Thymus (tissue), 11 donors: ENCODE data around the gene TNRC18. TPM values are rescaled to one million over a fixed set of nuclear protein-coding genes. Genes with fewer than 3 reads are reported as not detected.
A peak's percentile ranks its signal among the peaks of the same experiment; 100 is the strongest.

ENCODE experiments used
- DNase-seq, 9 donors: peaks; one replicate each; pipeline ENCODE4 v3.0.0-alpha.2; 2013; ENCODE audit warnings: low spot score in 9 of 9, low read depth in 6 of 9, missing footprints in 1 of 9
- H3K27ac ChIP-seq, 2 donors: one replicate each; pipeline ENCODE4 v1.5.1; 2013; ENCODE audit warnings: control low read depth in 1 of 2, low read depth in 1 of 2, low read length in 1 of 2, mild to moderate bottlenecking in 1 of 2, moderate library complexity in 1 of 2
- H3K27me3 ChIP-seq, 2 donors: one replicate each; pipeline ENCODE4 v1.5.1; 2013; ENCODE audit warnings: low read length in 1 of 2; ENCODE audit not compliant: control insufficient read depth in 2 of 2, insufficient read depth in 1 of 2
- H3K36me3 ChIP-seq, 2 donors: one replicate each; pipeline ENCODE4 v1.5.1; 2013; ENCODE audit warnings: low read length in 1 of 2, mild to moderate bottlenecking in 1 of 2, moderate library complexity in 1 of 2; ENCODE audit not compliant: control insufficient read depth in 2 of 2, insufficient read depth in 2 of 2
- H3K4me1 ChIP-seq, 2 donors: one replicate each; pipeline ENCODE4 v1.5.1; 2013; ENCODE audit warnings: low read length in 2 of 2; ENCODE audit not compliant: control insufficient read depth in 2 of 2, insufficient read depth in 2 of 2
- H3K4me3 ChIP-seq, 2 donors: one replicate each; pipeline ENCODE4 v1.5.1; 2013; ENCODE audit warnings: low read length in 2 of 2, control low read depth in 1 of 2, mild to moderate bottlenecking in 1 of 2
- H3K9me3 ChIP-seq, 2 donors: one replicate each; pipeline ENCODE4 v1.5.1; 2013; ENCODE audit warnings: low read length in 1 of 2, mild to moderate bottlenecking in 1 of 2; ENCODE audit not compliant: control insufficient read depth in 2 of 2, insufficient read depth in 1 of 2
- WGBS: extraction: QIAGEN DNeasy Blood & Tissue Kit; methylation state at CpG from one replicate; pipeline ENCODE4 v1.1.7; 2013; 5-methylcytosine and 5-hydroxymethylcytosine counted together
- polyA plus RNA-seq: library from polyadenylated mRNA; stranded (reverse); fragments of 200-250 nt; gene quantifications from one replicate; pipeline ENCODE4 v1.2.3, GENCODE V29; 2013
- total RNA-seq: library from RNA; stranded (reverse); fragments of 120-200 nt; gene quantifications from one replicate; pipeline ENCODE4 v1.2.4, GENCODE V29; 2013
- donor health status: healthy.

The TNRC18 gene
- total and polyA plus RNA-seq, 2 donors: 8.5 to 26.2 TPM

GRCh38 chr7:5303591-5304505 lies 119.8 kb downstream of the TNRC18 start:
- H3K4me1 ChIP-seq: no peaks in the 10 kb centered on the region
- H3K27me3 ChIP-seq: no peaks in the 10 kb centered on the region
- no peak overlapping the region for H3K27ac ChIP-seq
- H3K4me3 ChIP-seq: no peak overlapping the region
- no peak for DNase-seq
- H3K9me3 ChIP-seq: no peaks in the 10 kb centered on the region
- WGBS: 78% methylated on average over 35 of the region's 35 CpGs
- peaks cover 10 to 12% of the 10 kb centered on the region in 2 donors for H3K36me3 ChIP-seq

DNA sequence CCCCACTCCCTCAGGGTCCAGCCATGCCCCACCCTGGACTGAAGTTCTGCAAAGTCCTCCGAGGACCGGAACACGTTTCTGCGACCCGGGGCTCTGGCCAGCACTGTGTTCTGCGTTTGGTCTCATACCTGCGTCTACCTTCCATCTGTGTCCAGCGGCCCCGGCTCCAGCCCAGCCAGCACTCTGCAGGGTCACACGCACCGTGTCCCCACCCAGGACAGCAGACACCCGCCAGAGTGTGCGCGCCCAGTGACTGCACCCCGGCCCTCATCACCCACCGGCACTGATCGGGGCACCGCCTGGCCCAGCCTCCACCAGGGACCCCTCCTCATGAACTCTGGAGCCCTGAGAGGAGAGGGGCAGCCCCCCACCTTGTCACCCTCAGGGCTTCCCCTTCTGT lies 120.6 kb downstream of the TNRC18 start:
- H3K27ac ChIP-seq: no peak overlapping the region
- peaks cover 0 to under 1% of the 10 kb centered on the region in 2 donors for H3K4me1 ChIP-seq
- peaks cover 7 to 9% of the 10 kb centered on the region in 2 donors for H3K36me3 ChIP-seq
- WGBS: 88% methylated on average over 18 of the region's 18 CpGs
- no peak for DNase-seq
- peaks cover 0 to 2% of the 10 kb centered on the region in 2 donors for H3K27me3 ChIP-seq
- no peaks in the 10 kb centered on the region for H3K9me3 ChIP-seq
- H3K4me3 ChIP-seq: no peak overlapping the region

DNA sequence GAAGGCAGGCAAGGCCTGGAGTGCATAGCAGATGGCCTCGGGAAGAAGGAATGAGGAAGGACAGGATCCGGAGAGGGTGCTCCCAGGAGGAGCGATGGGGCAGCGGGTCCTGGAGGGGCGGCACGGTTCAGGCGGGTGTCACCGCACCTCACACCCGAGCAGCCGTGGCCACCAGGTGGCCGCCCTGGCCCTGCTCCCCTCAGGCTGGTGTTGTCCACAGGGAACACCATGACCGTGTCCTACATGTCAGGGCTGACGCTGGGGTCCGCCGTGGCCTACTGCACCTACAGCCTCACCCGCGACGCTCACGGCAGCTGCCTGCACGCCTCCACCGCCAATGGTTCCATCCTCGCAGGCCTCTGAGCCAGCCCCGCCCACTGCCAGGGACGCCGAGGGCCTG lies 121.1 kb downstream of the TNRC18 start:
- 84% methylated on average over 25 of the region's 25 CpGs for WGBS
- no peak overlapping the region for H3K27ac ChIP-seq
- H3K4me3 ChIP-seq: no peak overlapping the region
- H3K4me1 ChIP-seq: peaks cover 3 to 6% of the 10 kb centered on the region in 2 donors
- peaks cover 3 to 4% of the 10 kb centered on the region in 2 donors for H3K36me3 ChIP-seq
- no peaks in the 10 kb centered on the region for H3K9me3 ChIP-seq
- no peak for DNase-seq
- peaks cover 0 to 7% of the 10 kb centered on the region in 2 donors for H3K27me3 ChIP-seq

DNA sequence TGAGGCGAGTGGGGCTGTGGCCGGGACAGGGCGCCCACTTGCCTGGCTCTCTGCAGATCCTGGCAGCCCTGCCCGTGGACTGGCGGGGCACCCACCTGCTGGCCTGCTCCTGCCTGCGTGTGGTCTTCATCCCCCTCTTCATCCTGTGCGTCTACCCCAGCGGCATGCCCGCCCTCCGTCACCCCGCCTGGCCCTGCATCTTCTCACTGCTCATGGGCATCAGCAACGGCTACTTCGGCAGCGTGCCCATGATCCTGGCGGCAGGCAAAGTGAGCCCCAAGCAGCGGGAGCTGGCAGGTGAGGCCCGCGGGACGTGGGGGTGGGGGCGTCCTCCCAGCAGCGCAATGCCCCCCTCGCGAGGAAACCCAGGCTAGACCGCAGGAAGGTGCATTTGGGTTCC lies 123.3 kb downstream of the TNRC18 start:
- Histone ChIP-seq H3K9me3 (peaks cover 0 to 5% of the 10 kb centered on the region in 2 donors), H3K4me1 (peaks cover 10 to 15% of the 10 kb centered on the region in 2 donors), H3K4me3 (no peak overlapping the region), H3K27me3 (peaks cover 0 to 24% of the 10 kb centered on the region in 2 donors), H3K27ac (no peak overlapping the region), H3K36me3 (no peaks in the 10 kb centered on the region)
- DNase-seq: no peak
- WGBS: 93% methylated on average over 24 of the region's 24 CpGs

DNA sequence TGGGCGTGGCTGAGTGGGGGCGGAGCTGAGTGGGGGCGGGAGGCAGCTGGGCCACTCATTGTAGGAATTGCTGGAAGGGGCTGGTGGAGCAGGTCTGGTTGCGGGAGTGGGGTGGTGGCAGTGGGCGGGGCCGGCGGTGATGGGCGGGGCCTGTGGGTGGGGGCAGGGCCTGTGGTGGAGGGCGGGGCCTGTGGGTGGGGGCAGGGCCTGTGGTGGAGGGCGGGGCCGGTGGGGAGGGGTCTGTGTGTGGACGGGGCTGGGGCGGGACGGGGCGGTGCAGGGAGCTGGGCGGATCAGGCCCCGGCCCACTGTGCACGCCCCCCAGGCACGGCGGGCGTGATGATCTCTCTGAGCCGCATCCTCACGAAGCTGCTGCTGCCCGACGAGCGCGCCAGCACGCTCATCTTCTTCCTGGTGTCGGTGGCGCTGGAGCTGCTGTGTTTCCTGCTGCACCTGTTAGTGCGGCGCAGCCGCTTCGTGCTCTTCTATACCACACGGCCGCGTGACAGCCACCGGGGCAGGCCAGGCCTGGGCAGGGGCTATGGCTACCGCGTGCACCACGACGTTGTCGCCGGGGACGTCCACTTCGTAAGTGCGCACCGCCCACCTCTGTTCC lies 126.9 kb downstream of the TNRC18 start:
- H3K27me3 ChIP-seq: peaks cover 0 to 33% of the 10 kb centered on the region in 2 donors
- 4% methylated on average over 47 of the region's 48 CpGs for WGBS
- no peak overlapping the region for H3K27ac ChIP-seq
- H3K36me3 ChIP-seq: no peaks in the 10 kb centered on the region
- DNase-seq: peak; percentile 46 to 86 (median 65)
- H3K4me1 ChIP-seq: peaks cover 10 to 15% of the 10 kb centered on the region in 2 donors
- peaks cover 4 to 17% of the 10 kb centered on the region in 2 donors for H3K9me3 ChIP-seq
- H3K4me3 ChIP-seq: peak overlapping the region; percentile 22 to 26

GRCh38 chr7:5296015-5296610 lies 127.5 kb downstream of the TNRC18 start:
- no peak overlapping the region for H3K4me3 ChIP-seq
- no peak overlapping the region for H3K27ac ChIP-seq
- WGBS: 22% methylated on average over 29 of the region's 29 CpGs
- no peaks in the 10 kb centered on the region for H3K36me3 ChIP-seq
- peaks cover 4 to 17% of the 10 kb centered on the region in 2 donors for H3K9me3 ChIP-seq
- peaks cover 10 to 15% of the 10 kb centered on the region in 2 donors for H3K4me1 ChIP-seq
- peaks cover 0 to 33% of the 10 kb centered on the region in 2 donors for H3K27me3 ChIP-seq
- no peak for DNase-seq

DNA sequence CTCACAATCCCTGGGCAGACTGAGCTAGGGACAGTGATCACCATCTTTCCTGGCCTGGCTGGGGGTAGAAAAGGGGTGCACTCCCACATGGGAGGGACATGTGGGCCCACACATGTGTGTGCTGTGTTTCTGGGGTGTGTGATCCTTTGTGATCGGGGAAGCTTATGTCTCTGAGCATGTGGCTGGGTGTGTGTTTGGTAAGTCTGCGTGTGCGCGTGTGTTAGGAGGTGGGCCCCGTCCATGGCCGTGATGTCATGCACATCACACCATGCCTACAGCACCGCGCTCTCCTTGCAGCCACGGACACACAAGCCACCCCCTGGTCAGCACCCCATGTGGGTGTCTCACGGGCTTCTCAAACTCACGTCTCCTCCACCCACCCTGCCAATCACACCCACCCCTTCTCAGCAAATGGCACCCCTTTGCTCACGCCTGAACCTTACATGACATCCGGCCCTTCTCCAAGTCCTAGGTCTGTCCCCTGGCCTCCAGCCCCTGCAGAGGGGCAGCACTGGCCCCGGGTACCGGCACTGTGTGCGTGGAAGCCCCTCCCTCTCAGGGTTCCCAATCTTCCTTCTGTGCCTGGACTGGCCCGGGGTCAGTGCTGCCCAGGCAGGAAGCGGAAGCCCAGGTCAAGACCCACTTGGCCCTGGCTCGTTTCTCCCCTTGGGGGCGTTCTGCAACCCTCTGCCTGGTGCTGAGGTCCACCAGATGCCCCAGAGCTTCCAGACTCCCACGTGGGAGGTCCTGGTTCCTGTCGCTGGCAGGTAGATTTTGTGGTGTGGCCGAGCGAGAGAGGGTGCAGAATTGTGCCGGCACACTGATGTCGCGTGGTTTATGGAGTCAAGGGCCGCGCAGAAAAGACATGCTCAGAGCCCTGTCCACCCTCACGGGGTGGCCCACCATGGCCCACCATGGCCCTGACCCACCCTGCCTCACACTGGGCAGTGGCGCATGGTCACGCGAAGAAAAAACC lies 128.3 kb downstream of the TNRC18 start:
- H3K4me3 ChIP-seq: no peak overlapping the region
- DNase-seq: no peak
- H3K27ac ChIP-seq: no peak overlapping the region
- H3K9me3 ChIP-seq: peaks cover 4 to 17% of the 10 kb centered on the region in 2 donors
- 82% methylated on average over 33 of the region's 33 CpGs for WGBS
- peaks cover 10 to 15% of the 10 kb centered on the region in 2 donors for H3K4me1 ChIP-seq
- H3K36me3 ChIP-seq: no peaks in the 10 kb centered on the region
- peaks cover 0 to 33% of the 10 kb centered on the region in 2 donors for H3K27me3 ChIP-seq

GRCh38 chr7:5294169-5294987 lies 129.3 kb downstream of the TNRC18 start:
- no peaks in the 10 kb centered on the region for H3K36me3 ChIP-seq
- no peak overlapping the region for H3K4me3 ChIP-seq
- H3K27ac ChIP-seq: no peak overlapping the region
- H3K27me3 ChIP-seq: peaks cover 0 to 33% of the 10 kb centered on the region in 2 donors
- H3K9me3 ChIP-seq: peaks cover 4 to 17% of the 10 kb centered on the region in 2 donors
- no peak for DNase-seq
- peaks cover 10 to 15% of the 10 kb centered on the region in 2 donors for H3K4me1 ChIP-seq
- WGBS: 97% methylated on average over 14 of the region's 14 CpGs
